AG04449 (cell line): ENCODE data around the gene AASDHPPT.

Experiments
- CTCF ChIA-PET: fragments of 350-600 bp; formaldehyde crosslinking; extraction: SDS; loops from one replicate; lab custom pipeline; 2021; ENCODE audit warnings: antibody characterized with exemption; lab: Yijun Ruan, JAX
- POLR2A ChIA-PET: fragments of 400-600, 350-600 bp; formaldehyde crosslinking; extraction: SDS; loops from one replicate; lab custom pipeline; 2020; ENCODE audit warnings: antibody characterized with exemption, inconsistent platforms; lab: Yijun Ruan, JAX
- DNase-seq: peaks from one replicate; pipeline ENCODE4 v3.0.0-alpha.2; 2010; ENCODE audit warnings: low read depth, low spot score
- H3K4me3 ChIP-seq: 2 replicates; pipeline ENCODE4 v1.5.1; 2011; ENCODE audit warnings: low read depth, mild to moderate bottlenecking, control low read depth, low read length
- CTCF ChIP-seq: IDR thresholded peaks from one replicate; pipeline ENCODE4 v1.5.1; 2011; ENCODE audit warnings: mild to moderate bottlenecking, moderate library complexity, low read length, control low read depth, inconsistent platforms; ENCODE audit not compliant: insufficient read depth; ENCODE audit errors: missing control alignments

AASDHPPT gene

GRCh38 chr11:106077609-106078455 is at the start of gene AASDHPPT:
TSS of gene AASDHPPT (plus strand) at chr11:106077662. CDS start at chr11:106077711, 49 bp downstream.
- no peak for TF ChIP-seq CTCF
- peak within 1 kb of the TSS; percentile 95 for H3K4me3 ChIP-seq
- no peak for DNase-seq
- CTCF ChIA-PET = interaction anchor here (1.0 to 2.6 kb wide), 3 partner anchors 9 to 57 kb away, joined by 3 to 10 read pairs (median 8); no protein-coding TSS in a partner anchor
- POLR2A ChIA-PET = no interaction called here

GRCh38 chr11:106030609-106031008 is 46.9 kb upstream of the AASDHPPT start:
- H3K4me3 ChIP-seq = no peak overlapping the region
- ChIA-PET CTCF (no interaction called here), POLR2A (no interaction called here)
- no peak for TF ChIP-seq CTCF
- no peak for DNase-seq

GRCh38 chr11:106031202-106031810 is 46.2 kb upstream of the AASDHPPT start:
- no peak for DNase-seq
- POLR2A ChIA-PET = no interaction called here
- no peak overlapping the region for H3K4me3 ChIP-seq
- TF ChIP-seq CTCF = no peak
- CTCF ChIA-PET = no interaction called here

- POLR2A ChIA-PET = no interaction called here
- no peak for DNase-seq
- no peak overlapping the region for H3K4me3 ChIP-seq
- no peak for TF ChIP-seq CTCF
- CTCF ChIA-PET = no interaction called here
These were observed 45.5 kb upstream of the AASDHPPT start for GRCh38 chr11:106031936-106032335.

GRCh38 chr11:106032861-106033260 is 44.6 kb upstream of the AASDHPPT start:
- DNase-seq = no peak
- POLR2A ChIA-PET = no interaction called here
- no peak for TF ChIP-seq CTCF
- CTCF ChIA-PET = no interaction called here
- no peak overlapping the region for H3K4me3 ChIP-seq

- ChIA-PET POLR2A (no interaction called here), CTCF (interaction anchor here (1.5 kb wide), 1 partner anchor 112 kb away, joined by 3 read pairs; no protein-coding TSS in a partner anchor)
- no peak for TF ChIP-seq CTCF
- no peak for DNase-seq
- no peak overlapping the region for H3K4me3 ChIP-seq
These were observed 33.9 kb upstream of the AASDHPPT start for GRCh38 chr11:106043540-106043939.
